Endothelial cell of umbilical vein (primary cell): ENCODE measurements around the gene IGSF3. TPM values are rescaled to one million over a fixed set of nuclear protein-coding genes. Genes with fewer than 3 reads are reported as not detected.

Experiments
- BruUV-seq: library from RNA; stranded (reverse); fragments of 400-500 nt; replicated peaks from 2 replicates; lab custom pipeline; 2021; lab: Mats Ljungman, UMichigan
- CTCF ChIA-PET: fragments of 300-600, 350-600 bp; sonication (Branson Sonifier 250); formaldehyde crosslinking; loops from one replicate; lab custom pipeline; 2021; ENCODE audit warnings: antibody characterized with exemption, inconsistent platforms; lab: Charles Lee
- POLR2A ChIA-PET: fragments of 300-600, 350-600 bp; sonication (Branson Sonifier 250); formaldehyde crosslinking; loops from one replicate; lab custom pipeline; 2021; ENCODE audit warnings: antibody characterized with exemption, inconsistent platforms; lab: Charles Lee
- DNase-seq: peaks from one replicate; pipeline ENCODE4 v3.0.0-alpha.2; 2011; ENCODE audit warnings: low read depth, low spot score
- FAIRE-seq: peaks from 2 replicates; lab custom pipeline; 2011; peaks lifted over from hg19 to GRCh38; lab: Jason Lieb, UNC
- H2AFZ ChIP-seq: 2 replicates; pipeline ENCODE4 v1.6.0; 2012; ENCODE audit warnings: low read depth, low read length, control low read depth, inconsistent platforms
- H3K27ac ChIP-seq: 2 replicates; pipeline ENCODE4 v1.5.1; 2011; ENCODE audit warnings: low read depth, mild to moderate bottlenecking, control low read depth, low read length, moderate library complexity; ENCODE audit not compliant: insufficient read depth
- H3K27me3 ChIP-seq, 2 experiments: 2 replicates each; pipeline versions ENCODE4 v1.6.0 to v1.6.1; 2011; ENCODE audit warnings: low read length in 2 of 2, mixed read lengths in 1 of 2; ENCODE audit not compliant: control insufficient read depth in 2 of 2, insufficient read depth in 2 of 2
- H3K36me3 ChIP-seq, 2 experiments: 2 replicates in 1 of 2; 3 replicates in 1 of 2; pipeline ENCODE4 v1.5.1; 2011; ENCODE audit warnings: low read length in 2 of 2, mild to moderate bottlenecking in 1 of 2, moderate library complexity in 1 of 2; ENCODE audit not compliant: control insufficient read depth in 2 of 2, insufficient read depth in 2 of 2; ENCODE audit errors: extremely low read depth in 1 of 2
- H3K4me1 ChIP-seq: 3 replicates; pipeline ENCODE4 v1.5.1; 2011; ENCODE audit warnings: mild to moderate bottlenecking, low read length; ENCODE audit not compliant: control insufficient read depth, insufficient read depth; ENCODE audit errors: extremely low read depth
- H3K4me2 ChIP-seq: 2 replicates; pipeline ENCODE4 v1.6.1; 2011; ENCODE audit warnings: low read length, control low read depth, mixed read lengths; ENCODE audit not compliant: insufficient read depth
- H3K4me3 ChIP-seq, 3 experiments: fragments of 200-600 bp in 1 of 3; sonication (generic), shearing (Covaris generic) in 1 of 3; replicated peaks in 1 of 3; 2 replicates each; pipeline ENCODE4 v1.5.1; 2011 to 2016; ENCODE audit warnings: control low read depth in 3 of 3, low read length in 3 of 3, mild to moderate bottlenecking in 2 of 3, inconsistent platforms in 1 of 3, low read depth in 1 of 3, moderate library complexity in 1 of 3; ENCODE audit not compliant: insufficient read depth in 1 of 3
- H3K79me2 ChIP-seq: 2 replicates; pipeline ENCODE4 v1.6.0; 2012; ENCODE audit warnings: low read length, inconsistent platforms; ENCODE audit not compliant: control insufficient read depth, insufficient read depth
- H3K9ac ChIP-seq: replicated peaks from 2 replicates; pipeline ENCODE3; 2011; ENCODE audit warnings: low read length, control low read depth; ENCODE audit not compliant: insufficient read depth; ENCODE audit errors: extremely low read depth
- H3K9me1 ChIP-seq: replicated peaks from 3 replicates; pipeline ENCODE4 v1.6.0; 2011; ENCODE audit warnings: mild to moderate bottlenecking, low read length; ENCODE audit not compliant: control insufficient read depth, insufficient read depth; ENCODE audit errors: extremely low read depth
- H3K9me3 ChIP-seq: replicated peaks from 2 replicates; pipeline ENCODE4 v1.5.1; 2012; ENCODE audit warnings: low read length, inconsistent platforms; ENCODE audit not compliant: control insufficient read depth, insufficient read depth
- H4K20me1 ChIP-seq: replicated peaks from 2 replicates; pipeline ENCODE3; 2011; ENCODE audit warnings: mild to moderate bottlenecking, low read length; ENCODE audit not compliant: control insufficient read depth, insufficient read depth; ENCODE audit errors: extremely low read depth
- EZH2 ChIP-seq: IDR thresholded peaks from 2 replicates; pipeline ENCODE4 v1.6.1; 2012; ENCODE audit warnings: borderline replicate concordance, low read depth, mild to moderate bottlenecking, moderate library complexity, low read length, inconsistent platforms; ENCODE audit not compliant: severe bottlenecking
- FOS ChIP-seq: IDR thresholded peaks from 2 replicates; pipeline ENCODE4 v1.6.1; 2011; ENCODE audit warnings: mild to moderate bottlenecking, low read length, moderate library complexity, borderline replicate concordance; ENCODE audit not compliant: insufficient read depth
- GATA2 ChIP-seq: IDR thresholded peaks from 2 replicates; pipeline ENCODE4 v1.7.0; 2011; ENCODE audit warnings: low read depth, mild to moderate bottlenecking, moderate library complexity, mixed read lengths, low read length; ENCODE audit not compliant: insufficient read length, insufficient read depth
- JUN ChIP-seq: IDR thresholded peaks from 2 replicates; pipeline ENCODE4 v1.6.1; 2011; ENCODE audit warnings: borderline replicate concordance, low read depth; ENCODE audit not compliant: insufficient read length, insufficient read depth
- MYC ChIP-seq: IDR thresholded peaks from one replicate; pipeline ENCODE4 v1.6.1; 2011; ENCODE audit warnings: mild to moderate bottlenecking, low read depth, low read length
- POLR2A ChIP-seq: IDR thresholded peaks from 2 replicates; pipeline ENCODE4 v1.6.1; 2012; ENCODE audit warnings: low read depth, mild to moderate bottlenecking, control low read depth, low read length
- POLR2AphosphoS5 ChIP-seq: IDR thresholded peaks from 2 replicates; pipeline ENCODE4 v1.6.1; 2012; ENCODE audit warnings: low read depth, mild to moderate bottlenecking, control low read depth, low read length, moderate library complexity; ENCODE audit not compliant: insufficient read depth
- dilution Hi-C: fragments of 300-500 bp; cut with MboI; formaldehyde crosslinking; loops from one replicate; pipeline ENCODE4 v1.15.0; 2019; ENCODE audit warnings: low sequenced_read_pairs; ENCODE audit not compliant: extremely low pct_ligation_motif_present
- intact Hi-C: fragments of 100-400 bp; cut with micrococcal nuclease; formaldehyde crosslinking; loops from one replicate; pipeline ENCODE4 v1.10.0; 2022
- polyA plus RNA-seq, 4 experiments: library from polyadenylated mRNA; depleted of rRNA in 3 of 4; stranded (reverse) in 3 of 4; unstranded in 1 of 4; fragments of >200 nt; gene quantifications; 2 replicates each; pipeline versions ENCODE4 v1.2.1 to v1.2.3, GENCODE V29; 2011 to 2012; ENCODE audit warnings: missing spikeins in 1 of 4
- total RNA-seq: library from RNA; stranded (reverse); gene quantifications from 2 replicates; pipeline ENCODE4 v1.2.3, GENCODE V29; 2021
- TF ChIP-seq, protein P1 (sequence below), 2 donors: IDR thresholded peaks; 1 replicate in 1 of 2; 2 replicates in 1 of 2; pipeline ENCODE4 v1.5.1; 2011; ENCODE audit warnings: low read length in 2 of 2, mild to moderate bottlenecking in 2 of 2, moderate library complexity in 2 of 2, control low read depth in 1 of 2, inconsistent platforms in 1 of 2, low read depth in 1 of 2; ENCODE audit not compliant: insufficient read depth in 1 of 2; ENCODE audit errors: extremely low read depth in 1 of 2
- TF ChIP-seq, protein P2 (sequence below): IDR thresholded peaks from 2 replicates; pipeline ENCODE4 v1.6.1; 2011; ENCODE audit not compliant: insufficient read depth, insufficient read length

The IGSF3 gene
- total and polyA plus RNA-seq, 2 donors (not counting 3 experiments of a cell fraction or from before 2014, with no cell fraction given): 0.63 to 2.2 TPM

DNA sequence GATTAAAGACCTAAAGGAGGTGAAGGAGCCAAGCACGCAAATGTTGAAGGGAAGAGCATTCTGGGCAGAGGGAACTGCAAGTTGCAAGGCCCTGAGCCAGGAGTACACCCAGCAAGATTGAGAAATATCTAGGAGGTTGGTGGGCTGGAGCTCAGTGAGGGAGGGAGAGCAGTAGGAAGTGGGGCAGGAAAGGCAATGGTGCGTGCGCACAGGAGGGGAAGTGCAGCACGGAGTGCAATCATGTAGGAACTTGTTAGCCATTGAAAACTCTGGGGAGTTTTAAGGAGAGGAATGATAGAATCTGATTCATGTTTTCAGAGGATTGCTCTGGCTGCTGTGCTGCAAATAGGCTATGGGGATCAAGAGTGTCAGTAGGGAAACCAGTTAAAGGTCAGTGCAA lies 13.2 kb upstream of the IGSF3 start:
- Histone ChIP-seq H3K9ac (no peak overlapping the region), H3K4me3 (no peak overlapping the region), H3K27me3 (peaks cover 0 to 5% of the 10 kb centered on the region in 2 experiments), H4K20me1 (no peaks in the 10 kb centered on the region), H3K79me2 (no peaks in the 10 kb centered on the region), H3K9me3 (no peaks in the 10 kb centered on the region), H3K4me1 (no peaks in the 10 kb centered on the region), H3K27ac (no peak overlapping the region), H2AFZ (no peak overlapping the region), H3K36me3 (no peaks in the 10 kb centered on the region), H3K4me2 (no peak overlapping the region), H3K9me1 (no peaks in the 10 kb centered on the region)
- DNase-seq (no peak), FAIRE-seq (no peak)
- ChIA-PET CTCF (no interaction called here), POLR2A (no interaction called here)
- no TSS peak for BruUV-seq
- dilution Hi-C loops (no loop called here), intact Hi-C loops (no loop called here)
- TF ChIP-seq POLR2AphosphoS5: no peak
- no peak for TF ChIP-seq FOS
- TF ChIP-seq JUN: no peak

DNA sequence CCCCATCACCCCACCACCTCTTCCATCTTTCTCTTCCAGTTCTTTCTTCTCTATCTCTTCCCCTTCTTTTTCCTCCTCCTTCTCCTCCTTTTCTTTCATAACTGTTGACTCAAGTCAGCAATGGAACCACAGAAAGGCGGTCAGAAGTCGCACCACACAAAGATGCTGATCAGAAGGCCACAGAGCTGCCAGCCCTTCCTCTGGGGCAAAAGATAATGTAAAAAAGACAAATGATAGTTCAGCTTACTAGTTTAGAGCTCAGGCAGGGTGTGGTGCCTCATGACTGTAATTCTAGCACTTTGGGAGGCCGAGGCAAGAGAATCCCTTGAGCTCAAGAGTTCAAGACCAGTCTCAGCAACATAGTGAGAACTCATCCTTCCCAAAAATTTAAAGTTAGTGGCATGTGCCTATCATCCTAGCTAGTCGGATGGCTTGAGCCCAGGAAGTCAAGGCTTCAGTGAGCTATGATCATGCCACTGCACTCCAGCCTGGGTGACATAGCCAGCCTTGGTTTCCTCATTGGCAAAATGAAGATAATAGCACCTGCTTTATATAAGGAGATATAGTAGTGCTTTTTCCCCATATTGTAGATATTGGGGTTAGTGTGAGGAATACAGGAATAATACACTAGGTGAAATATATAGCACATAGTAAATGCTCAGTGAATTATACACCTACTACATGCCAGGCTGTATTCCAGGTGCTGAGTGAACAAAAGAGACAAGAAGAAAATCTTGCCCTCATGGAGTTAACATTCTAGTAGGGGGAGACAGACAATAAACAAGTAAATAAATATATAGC lies 12.5 kb upstream of the IGSF3 start:
- FAIRE-seq: no peak
- no TSS peak for BruUV-seq
- no peaks in the 10 kb centered on the region for H3K79me2 ChIP-seq
- H3K4me3 ChIP-seq: no peak overlapping the region
- dilution Hi-C loops: no loop called here
- TF ChIP-seq FOS (no peak), POLR2AphosphoS5 (no peak), POLR2A (no peak), JUN (no peak), MYC (no peak), GATA2 (no peak), EZH2 (no peak)
- TF ChIP-seq, protein P1, sequence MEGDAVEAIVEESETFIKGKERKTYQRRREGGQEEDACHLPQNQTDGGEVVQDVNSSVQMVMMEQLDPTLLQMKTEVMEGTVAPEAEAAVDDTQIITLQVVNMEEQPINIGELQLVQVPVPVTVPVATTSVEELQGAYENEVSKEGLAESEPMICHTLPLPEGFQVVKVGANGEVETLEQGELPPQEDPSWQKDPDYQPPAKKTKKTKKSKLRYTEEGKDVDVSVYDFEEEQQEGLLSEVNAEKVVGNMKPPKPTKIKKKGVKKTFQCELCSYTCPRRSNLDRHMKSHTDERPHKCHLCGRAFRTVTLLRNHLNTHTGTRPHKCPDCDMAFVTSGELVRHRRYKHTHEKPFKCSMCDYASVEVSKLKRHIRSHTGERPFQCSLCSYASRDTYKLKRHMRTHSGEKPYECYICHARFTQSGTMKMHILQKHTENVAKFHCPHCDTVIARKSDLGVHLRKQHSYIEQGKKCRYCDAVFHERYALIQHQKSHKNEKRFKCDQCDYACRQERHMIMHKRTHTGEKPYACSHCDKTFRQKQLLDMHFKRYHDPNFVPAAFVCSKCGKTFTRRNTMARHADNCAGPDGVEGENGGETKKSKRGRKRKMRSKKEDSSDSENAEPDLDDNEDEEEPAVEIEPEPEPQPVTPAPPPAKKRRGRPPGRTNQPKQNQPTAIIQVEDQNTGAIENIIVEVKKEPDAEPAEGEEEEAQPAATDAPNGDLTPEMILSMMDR (IDR thresholded peaks at IDR 0.05; ENCODE audit: extremely low read depth in 1 of 2, insufficient read depth in 1 of 2, low read depth in 1 of 2, low read length in 2 of 2): no peak
- TF ChIP-seq, protein P2, sequence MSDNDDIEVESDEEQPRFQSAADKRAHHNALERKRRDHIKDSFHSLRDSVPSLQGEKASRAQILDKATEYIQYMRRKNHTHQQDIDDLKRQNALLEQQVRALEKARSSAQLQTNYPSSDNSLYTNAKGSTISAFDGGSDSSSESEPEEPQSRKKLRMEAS: no peak
- POLR2A ChIA-PET: no interaction called here
- no peaks in the 10 kb centered on the region for H3K4me1 ChIP-seq
- no peaks in the 10 kb centered on the region for H3K36me3 ChIP-seq
- no peaks in the 10 kb centered on the region for H3K9me3 ChIP-seq
- H3K27ac ChIP-seq: no peak overlapping the region
- H4K20me1 ChIP-seq: no peaks in the 10 kb centered on the region
- H3K9ac ChIP-seq: no peak overlapping the region
- CTCF ChIA-PET: no interaction called here
- H2AFZ ChIP-seq: no peak overlapping the region
- H3K4me2 ChIP-seq: no peak overlapping the region
- intact Hi-C loops: no loop called here
- no peaks in the 10 kb centered on the region for H3K9me1 ChIP-seq
- peaks cover 0 to 5% of the 10 kb centered on the region in 2 experiments for H3K27me3 ChIP-seq
- DNase-seq: no peak
